Muscle layer of duodenum (tissue), 2 donors: ENCODE measurements around the gene CDKN2C.
"Not testable (repeated sequence)": the region's sequence is repeated elsewhere in the genome, so short reads cannot be mapped to it uniquely, and the experiment has no call there.

Experiments
- H3K27ac ChIP-seq: one replicate; pipeline ENCODE4 v1.7.0; 2013; ENCODE audit warnings: mild to moderate bottlenecking, low read length
- H3K27me3 ChIP-seq: one replicate; pipeline ENCODE4 v1.7.0; 2013; ENCODE audit warnings: low read depth, mild to moderate bottlenecking, control low read depth, low read length
- H3K36me3 ChIP-seq, 2 donors: one replicate each; pipeline ENCODE4 v1.7.0; 2013; ENCODE audit warnings: low read length in 2 of 2, control low read depth in 1 of 2, mild to moderate bottlenecking in 1 of 2; ENCODE audit not compliant: insufficient read depth in 2 of 2, control insufficient read depth in 1 of 2
- H3K4me1 ChIP-seq, 2 donors: one replicate each; pipeline ENCODE4 v1.7.0; 2013; ENCODE audit warnings: low read length in 2 of 2, mild to moderate bottlenecking in 2 of 2, control low read depth in 1 of 2, moderate library complexity in 1 of 2; ENCODE audit not compliant: insufficient read depth in 2 of 2, control insufficient read depth in 1 of 2
- H3K4me3 ChIP-seq, 2 donors: one replicate each; pipeline ENCODE4 v1.7.0; 2013; ENCODE audit warnings: low read length in 2 of 2, low read depth in 1 of 2, mild to moderate bottlenecking in 1 of 2
- H3K9me3 ChIP-seq, 2 donors: one replicate each; pipeline ENCODE4 v1.7.0; 2013; ENCODE audit warnings: low read length in 2 of 2, control low read depth in 1 of 2, mild to moderate bottlenecking in 1 of 2; ENCODE audit not compliant: control insufficient read depth in 1 of 2
- donor health status: healthy.

Gene CDKN2C

GRCh38 chr1:51002516-51002915 lies 32.5 kb downstream of the CDKN2C start:
- Histone ChIP-seq H3K27ac (no peak overlapping the region), H3K36me3 (no peaks in the 10 kb centered on the region), H3K9me3 (no peaks in the 10 kb centered on the region), H3K4me3 (no peak overlapping the region), H3K4me1 (no peaks in the 10 kb centered on the region), H3K27me3 (no peaks in the 10 kb centered on the region)

- not testable (repeated sequence) for H3K36me3 ChIP-seq, H3K27me3 ChIP-seq
Observed at GRCh38 chr1:51005549-51005948, 35.5 kb downstream of the CDKN2C start.

GRCh38 chr1:51009381-51009780 lies 39.3 kb downstream of the CDKN2C start:
- H3K27me3 ChIP-seq = no peaks in the 10 kb centered on the region
- no peaks in the 10 kb centered on the region for H3K4me1 ChIP-seq
- H3K9me3 ChIP-seq = peaks cover 0 to 6% of the 10 kb centered on the region in 2 donors
- no peak overlapping the region for H3K27ac ChIP-seq
- no peak overlapping the region for H3K4me3 ChIP-seq
- no peaks in the 10 kb centered on the region for H3K36me3 ChIP-seq

More at GRCh38 chr1:51005549-51005948, 35.5 kb downstream of the CDKN2C start:
- H3K4me1 ChIP-seq, H3K4me3 ChIP-seq, H3K9me3 ChIP-seq, H3K27ac ChIP-seq: not testable (repeated sequence)

GRCh38 chr1:51014878-51015277 lies 44.8 kb downstream of the CDKN2C start:
- Histone ChIP-seq H3K27ac (no peak overlapping the region), H3K9me3 (peaks cover 0 to 3% of the 10 kb centered on the region in 2 donors), H3K27me3 (no peaks in the 10 kb centered on the region), H3K36me3 (no peaks in the 10 kb centered on the region), H3K4me3 (no peak overlapping the region), H3K4me1 (no peaks in the 10 kb centered on the region)

- no peaks in the 10 kb centered on the region for H3K4me1 ChIP-seq
- no peaks in the 10 kb centered on the region for H3K9me3 ChIP-seq
- no peak overlapping the region for H3K27ac ChIP-seq
- no peaks in the 10 kb centered on the region for H3K27me3 ChIP-seq
- no peak overlapping the region for H3K4me3 ChIP-seq
- no peaks in the 10 kb centered on the region for H3K36me3 ChIP-seq
Observed at GRCh38 chr1:51019811-51020210, 49.8 kb downstream of the CDKN2C start.
